Measurements from ENCODE around the gene PTPRM.

DNA sequence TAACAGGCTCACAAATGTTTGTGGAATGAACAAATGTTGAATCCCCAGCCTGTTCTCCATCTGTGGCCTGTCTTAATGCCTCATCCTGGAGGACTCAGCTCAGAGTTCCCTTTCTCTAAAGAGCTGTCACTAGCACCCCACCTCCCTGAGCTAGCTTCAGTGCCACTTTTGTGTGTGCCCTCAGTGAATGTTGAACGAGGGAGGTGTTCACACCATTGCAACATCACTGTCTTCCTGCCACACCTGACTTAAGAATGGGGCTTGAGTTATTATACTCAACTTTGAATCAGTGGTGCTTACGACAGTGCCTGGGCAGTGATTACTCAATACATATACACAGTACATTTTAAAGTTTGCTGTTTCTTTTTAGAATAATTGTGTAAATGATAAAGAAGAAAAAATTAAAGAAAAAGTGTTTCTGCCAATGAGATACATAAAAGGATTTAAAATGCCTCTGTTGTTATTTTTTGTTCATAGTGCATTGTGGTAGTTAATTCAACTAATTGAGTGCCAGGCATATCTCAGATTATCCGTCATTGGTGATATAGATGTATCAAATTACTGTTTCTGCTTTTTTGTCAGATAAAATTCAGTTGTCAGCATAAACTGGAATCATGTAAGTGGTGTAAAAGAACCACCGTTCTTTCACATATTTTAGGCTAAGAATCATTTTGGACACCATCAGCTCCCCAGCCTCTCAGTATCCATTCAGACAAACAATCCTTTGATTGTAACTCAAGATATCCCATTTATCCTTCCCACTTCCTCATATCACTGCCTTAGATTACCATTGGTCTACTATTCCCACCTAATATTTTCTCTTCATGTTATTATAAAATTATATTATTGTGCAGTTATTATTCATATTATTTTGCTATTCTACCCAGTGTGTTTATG lies 304.7 kb downstream of the PTPRM start:
- TF ChIP-seq, protein P1, sequence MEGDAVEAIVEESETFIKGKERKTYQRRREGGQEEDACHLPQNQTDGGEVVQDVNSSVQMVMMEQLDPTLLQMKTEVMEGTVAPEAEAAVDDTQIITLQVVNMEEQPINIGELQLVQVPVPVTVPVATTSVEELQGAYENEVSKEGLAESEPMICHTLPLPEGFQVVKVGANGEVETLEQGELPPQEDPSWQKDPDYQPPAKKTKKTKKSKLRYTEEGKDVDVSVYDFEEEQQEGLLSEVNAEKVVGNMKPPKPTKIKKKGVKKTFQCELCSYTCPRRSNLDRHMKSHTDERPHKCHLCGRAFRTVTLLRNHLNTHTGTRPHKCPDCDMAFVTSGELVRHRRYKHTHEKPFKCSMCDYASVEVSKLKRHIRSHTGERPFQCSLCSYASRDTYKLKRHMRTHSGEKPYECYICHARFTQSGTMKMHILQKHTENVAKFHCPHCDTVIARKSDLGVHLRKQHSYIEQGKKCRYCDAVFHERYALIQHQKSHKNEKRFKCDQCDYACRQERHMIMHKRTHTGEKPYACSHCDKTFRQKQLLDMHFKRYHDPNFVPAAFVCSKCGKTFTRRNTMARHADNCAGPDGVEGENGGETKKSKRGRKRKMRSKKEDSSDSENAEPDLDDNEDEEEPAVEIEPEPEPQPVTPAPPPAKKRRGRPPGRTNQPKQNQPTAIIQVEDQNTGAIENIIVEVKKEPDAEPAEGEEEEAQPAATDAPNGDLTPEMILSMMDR (IDR thresholded peaks at IDR 0.05), result no peak
- no peak for TF ChIP-seq POLR2A (IDR thresholded peaks at IDR 0.05)

Measured in lower leg skin (tissue), 3 donors.